Panc1 (cell line): ENCODE data around the gene CAMK1D. TPM values are rescaled to one million over a fixed set of nuclear protein-coding genes. Genes with fewer than 3 reads are reported as not detected.

Source experiments
- ATAC-seq: fragments of 200-7000 bp; cut with Tn5 transposase; 2 replicates; pipeline ENCODE4 v1.9.1; 2020; ENCODE audit warnings: mild to moderate bottlenecking, moderate library complexity
- BruUV-seq: library from RNA; stranded (reverse); fragments of 400-500 nt; replicated peaks from 2 replicates; lab custom pipeline; 2021; lab: Mats Ljungman, UMichigan
- CTCF ChIA-PET: fragments of 300-600 bp; sonication (Branson Sonifier 250); formaldehyde crosslinking; loops from one replicate; lab custom pipeline; 2022; ENCODE audit warnings: antibody characterized with exemption; lab: Charles Lee
- POLR2A ChIA-PET: fragments of 300-600 bp; sonication (Branson Sonifier 250); formaldehyde crosslinking; loops from one replicate; lab custom pipeline; 2022; ENCODE audit warnings: antibody characterized with exemption; lab: Charles Lee
- DNase-seq: peaks from one replicate; pipeline ENCODE4 v3.0.0-alpha.2; 2010; ENCODE audit warnings: low read depth, low spot score
- H3K27ac ChIP-seq: 2 replicates; pipeline ENCODE4 v1.5.1; 2011; ENCODE audit warnings: mild to moderate bottlenecking, low read length, inconsistent platforms
- H3K27me3 ChIP-seq: fragments of 200-500 bp; sonication (Bioruptor generic); 2 replicates; pipeline ENCODE4 v1.6.0; 2014; ENCODE audit warnings: low read length, inconsistent platforms; ENCODE audit not compliant: control insufficient read depth, insufficient read depth
- H3K36me3 ChIP-seq: fragments of 200-500 bp; sonication (Bioruptor generic); 2 replicates; pipeline ENCODE4 v1.5.1; 2014; ENCODE audit warnings: inconsistent platforms, mild to moderate bottlenecking, low read length, moderate library complexity; ENCODE audit not compliant: control insufficient read depth, insufficient read depth
- H3K4me1 ChIP-seq: 2 replicates; pipeline ENCODE4 v1.5.1; 2011; ENCODE audit warnings: inconsistent platforms, mild to moderate bottlenecking, low read length, moderate library complexity; ENCODE audit not compliant: control insufficient read depth, insufficient read depth
- H3K4me3 ChIP-seq, 2 experiments: 2 replicates each; pipeline ENCODE4 v1.5.1; 2011 to 2012; ENCODE audit warnings: low read depth in 2 of 2, low read length in 2 of 2, mild to moderate bottlenecking in 2 of 2, inconsistent platforms in 1 of 2, moderate library complexity in 1 of 2
- H3K9me3 ChIP-seq: fragments of 200-500 bp; sonication (Bioruptor generic); 2 replicates; pipeline ENCODE4 v1.5.1; 2014; ENCODE audit warnings: low read depth, mild to moderate bottlenecking, inconsistent platforms, low read length, moderate library complexity; ENCODE audit not compliant: control insufficient read depth, insufficient read depth
- CTCF ChIP-seq: fragments of 450-650 bp; IDR thresholded peaks from 2 replicates; pipeline ENCODE4 v1.5.1; 2017; ENCODE audit warnings: mild to moderate bottlenecking
- POLR2AphosphoS5 ChIP-seq: IDR thresholded peaks from 2 replicates; pipeline ENCODE4 v1.6.1; 2012; ENCODE audit warnings: mild to moderate bottlenecking, low read depth, low read length, moderate library complexity
- REST ChIP-seq, 2 experiments: IDR thresholded peaks; 2 replicates each; pipeline ENCODE4 v1.6.1; 2011 to 2012; ENCODE audit warnings: low read depth in 2 of 2, control low read depth in 1 of 2, low read length in 1 of 2, mild to moderate bottlenecking in 1 of 2, moderate library complexity in 1 of 2; ENCODE audit not compliant: insufficient read depth in 1 of 2
- SIN3A ChIP-seq: IDR thresholded peaks from 2 replicates; pipeline ENCODE4 v1.6.1; 2012; ENCODE audit warnings: low read depth, mild to moderate bottlenecking, low read length, moderate library complexity, borderline replicate concordance; ENCODE audit not compliant: insufficient read depth
- TCF7L2 ChIP-seq: IDR thresholded peaks from 2 replicates; pipeline ENCODE4 v1.6.1; 2011; ENCODE audit warnings: mild to moderate bottlenecking, low read depth, low read length, inconsistent platforms
- in situ Hi-C: cut with HindIII; loops from 2 replicates; pipeline ENCODE4 v1.10.0; 2016; ENCODE audit warnings: low sequenced_read_pairs, low pct_unique_long_range_greater_than_20kb
- intact Hi-C: fragments of 100-400 bp; cut with micrococcal nuclease; formaldehyde crosslinking; loops from one replicate; pipeline ENCODE4 v1.10.0; 2022; ENCODE audit not compliant: unreplicated experiment
- total RNA-seq: library from RNA; stranded (reverse); gene quantifications from one replicate; pipeline ENCODE4 v1.2.1, GENCODE V29; 2021; ENCODE audit not compliant: unreplicated experiment

Gene CAMK1D
- total RNA-seq, 1 experiment from 2014 or later = 5.7 TPM

GRCh38 chr10:12413369-12413711 is 64.0 kb downstream of the CAMK1D start:
- H3K9me3 ChIP-seq = no peaks in the 10 kb centered on the region
- no peak overlapping the region for H3K4me3 ChIP-seq
- no peak for DNase-seq
- H3K27me3 ChIP-seq = no peaks in the 10 kb centered on the region
- H3K36me3 ChIP-seq = no peaks in the 10 kb centered on the region
- ChIA-PET CTCF (no interaction called here), POLR2A (no interaction called here)
- H3K27ac ChIP-seq = no peak overlapping the region
- in situ Hi-C loops (no loop called here), intact Hi-C loops (no loop called here)
- no TSS peak for BruUV-seq
- no peaks in the 10 kb centered on the region for H3K4me1 ChIP-seq
- TF ChIP-seq CTCF (no peak), SIN3A (no peak), POLR2AphosphoS5 (no peak), REST (IDR thresholded peaks at IDR 0.05; ENCODE audit: insufficient read depth in 1 of 2, low read depth in 2 of 2, low read length in 1 of 2) (no peak), TCF7L2 (no peak)
- no peak for ATAC-seq

GRCh38 chr10:12414278-12414989 is 65.1 kb downstream of the CAMK1D start:
- CTCF ChIA-PET = no interaction called here
- no peak overlapping the region for H3K27ac ChIP-seq
- TF ChIP-seq POLR2AphosphoS5 = no peak
- no peak for TF ChIP-seq CTCF
- TF ChIP-seq SIN3A = no peak
- no peak for TF ChIP-seq TCF7L2
- no peak for TF ChIP-seq REST (IDR thresholded peaks at IDR 0.05; ENCODE audit: insufficient read depth in 1 of 2, low read depth in 2 of 2, low read length in 1 of 2)
- DNase-seq (no peak), ATAC-seq (no peak)
- no peaks in the 10 kb centered on the region for H3K27me3 ChIP-seq
- no peaks in the 10 kb centered on the region for H3K36me3 ChIP-seq
- H3K9me3 ChIP-seq = no peaks in the 10 kb centered on the region
- H3K4me1 ChIP-seq = no peaks in the 10 kb centered on the region
- intact Hi-C loops = no loop called here
- BruUV-seq = no TSS peak
- in situ Hi-C loops = no loop called here
- no peak overlapping the region for H3K4me3 ChIP-seq
- POLR2A ChIA-PET = no interaction called here
